Thyroid gland (tissue), 4 donors: ENCODE data around the gene SH3TC1.

Experiments
- CTCF ChIP-seq, 6 experiments: fragments of 200-600 bp in 3 of 6; fragments of 450-650 bp in 3 of 6; sonication (generic) in 3 of 6; IDR thresholded peaks; one replicate each; pipeline ENCODE4 v1.5.1; 2016 to 2019; ENCODE audit warnings: antibody characterized with exemption in 6 of 6, mild to moderate bottlenecking in 2 of 6, inconsistent platforms in 1 of 6, moderate library complexity in 1 of 6
- POLR2A ChIP-seq, 2 donors: fragments of 450-650 bp; IDR thresholded peaks; one replicate each; pipeline ENCODE4 v1.6.1; 2017; ENCODE audit warnings: antibody characterized with exemption in 2 of 2, mild to moderate bottlenecking in 2 of 2, moderate library complexity in 1 of 2

GRCh38 chr4:8175686-8176085 is 23.4 kb upstream of the SH3TC1 start:
- no peak for TF ChIP-seq POLR2A (IDR thresholded peaks at IDR 0.05)
- TF ChIP-seq CTCF (IDR thresholded peaks at IDR 0.05), result no peak
